IPS-18a (cell line): ENCODE measurements around the gene KRT15.
A peak's percentile ranks its signal among the peaks of the same experiment; 100 is the strongest.

ENCODE experiments used
- H3K27ac ChIP-seq: one replicate; pipeline ENCODE4 v1.5.1; 2013; ENCODE audit warnings: low read length
- H3K27me3 ChIP-seq: one replicate; pipeline ENCODE4 v1.6.1; 2013; ENCODE audit warnings: mild to moderate bottlenecking, low read length; ENCODE audit not compliant: control insufficient read depth, insufficient read depth
- H3K36me3 ChIP-seq: one replicate; pipeline ENCODE4 v1.6.1; 2013; ENCODE audit warnings: low read depth, low read length; ENCODE audit not compliant: control insufficient read depth
- H3K4me1 ChIP-seq: one replicate; pipeline ENCODE4 v1.6.1; 2013; ENCODE audit warnings: low read depth, low read length; ENCODE audit not compliant: control insufficient read depth
- H3K4me3 ChIP-seq: one replicate; pipeline ENCODE4 v1.5.1; 2013; ENCODE audit warnings: low read length
- H3K9ac ChIP-seq: one replicate; pipeline ENCODE4 v1.6.1; 2013; ENCODE audit warnings: mild to moderate bottlenecking, low read length, moderate library complexity
- H3K9me3 ChIP-seq: one replicate; pipeline ENCODE4 v1.6.1; 2013; ENCODE audit warnings: low read depth, low read length; ENCODE audit not compliant: control insufficient read depth

Gene KRT15

DNA sequence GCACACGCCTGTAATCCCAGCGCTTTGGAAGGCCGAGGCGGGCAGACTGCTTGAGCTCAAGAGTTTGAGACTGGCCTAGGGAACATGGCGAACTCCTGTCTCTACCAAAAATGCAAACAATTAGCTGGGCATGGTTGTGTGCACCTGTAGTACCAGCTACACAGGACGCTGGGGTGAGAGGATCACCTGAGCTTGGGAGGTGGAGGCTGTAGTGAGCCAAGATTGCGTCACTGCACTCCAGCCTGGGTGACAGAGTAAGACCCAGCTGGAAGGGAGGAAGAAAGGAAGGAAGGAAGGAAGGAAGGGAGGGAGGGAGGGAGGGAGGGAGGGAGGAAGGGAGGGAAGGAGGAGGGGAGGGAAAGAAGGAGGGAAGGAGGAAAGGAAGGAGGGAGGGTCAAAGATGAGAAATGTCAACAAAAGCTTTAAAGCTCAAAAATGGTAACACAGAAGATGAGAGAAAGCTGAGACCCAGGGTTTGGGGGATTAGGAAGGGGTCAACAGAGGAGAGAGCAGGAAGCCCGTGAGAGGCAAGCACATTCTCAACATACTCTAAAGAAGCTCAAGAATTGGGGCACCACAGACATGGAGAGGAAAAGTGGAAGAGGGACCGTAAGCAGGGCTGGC lies 14.4 kb upstream of the KRT15 start:
- Histone ChIP-seq H3K36me3 (no peaks in the 10 kb centered on the region), H3K9ac (no peak overlapping the region), H3K27me3 (no peaks in the 10 kb centered on the region), H3K4me3 (no peak overlapping the region), H3K9me3 (no peaks in the 10 kb centered on the region), H3K27ac (no peak overlapping the region), H3K4me1 (peaks cover 22% of the 10 kb centered on the region)

DNA sequence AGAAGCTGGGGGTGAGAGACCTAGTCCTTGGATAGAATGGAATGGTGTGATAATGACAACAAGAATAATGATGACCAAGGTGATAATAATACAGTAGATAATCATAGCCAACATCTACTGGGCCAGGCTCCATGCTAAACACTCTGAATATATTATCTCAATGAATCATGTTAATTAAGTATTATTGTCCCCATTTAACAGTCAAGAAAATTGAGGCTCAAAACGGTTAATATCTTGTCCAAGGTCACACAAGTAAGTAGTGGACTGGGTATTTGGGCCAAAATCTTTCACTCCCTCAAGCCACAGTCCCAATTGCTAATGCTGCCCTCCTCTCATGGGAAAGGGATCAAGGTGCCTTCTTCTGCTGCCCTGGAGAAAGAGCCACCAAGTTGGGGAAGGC lies 13.3 kb upstream of the KRT15 start:
- Histone ChIP-seq H3K27ac (no peak overlapping the region), H3K36me3 (no peaks in the 10 kb centered on the region), H3K9me3 (no peaks in the 10 kb centered on the region), H3K4me1 (peaks cover 22% of the 10 kb centered on the region), H3K4me3 (no peak overlapping the region), H3K27me3 (no peaks in the 10 kb centered on the region), H3K9ac (no peak overlapping the region)

DNA sequence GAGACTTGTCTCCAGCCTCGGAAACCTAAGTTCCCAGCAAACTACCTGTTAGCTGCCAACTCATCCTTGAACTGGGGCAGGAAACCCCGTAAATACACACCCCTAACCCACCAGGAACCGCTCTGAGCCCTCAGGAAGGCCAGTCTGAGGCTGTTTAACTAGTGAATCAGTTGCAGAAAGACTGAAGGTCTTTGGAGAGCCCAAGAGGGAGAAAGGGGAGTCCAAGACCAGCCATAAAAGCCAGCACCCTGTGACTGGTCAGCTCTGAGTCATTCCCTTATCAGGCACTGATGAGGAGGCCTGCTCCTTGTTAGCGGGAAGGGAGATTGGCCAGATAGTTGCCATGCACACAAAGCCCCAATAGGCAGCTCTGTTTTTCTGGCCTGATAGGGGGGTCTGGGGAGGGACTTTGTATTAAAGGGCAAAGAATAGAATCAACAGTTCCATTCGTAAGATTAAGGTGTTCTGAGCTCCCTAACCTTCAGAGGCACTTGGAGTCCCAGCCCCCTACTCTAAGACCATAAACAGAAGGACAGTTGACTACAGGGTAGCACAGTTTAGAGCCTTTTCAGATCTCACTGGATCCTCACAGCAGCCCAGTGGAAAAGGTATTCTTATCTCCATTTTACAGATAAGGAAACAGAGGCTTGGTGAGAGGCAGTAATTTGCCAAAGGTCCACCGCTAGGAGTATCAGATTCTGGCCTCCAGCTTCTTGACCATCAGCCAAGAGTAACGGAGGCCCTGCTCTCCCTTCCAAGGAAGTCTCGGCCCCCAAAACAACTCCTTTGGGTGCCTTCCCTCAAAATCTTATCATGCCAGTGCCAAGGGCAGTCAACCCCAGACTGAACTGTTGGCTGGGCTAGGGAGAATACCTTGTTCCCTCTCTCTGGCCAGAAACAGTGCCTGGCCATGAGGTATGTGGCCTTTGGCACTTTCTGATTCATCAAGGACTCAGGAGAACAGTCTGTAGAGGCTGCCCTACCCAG lies 11.7 kb upstream of the KRT15 start:
- H3K9ac ChIP-seq: no peak overlapping the region
- no peaks in the 10 kb centered on the region for H3K36me3 ChIP-seq
- H3K9me3 ChIP-seq: no peaks in the 10 kb centered on the region
- no peak overlapping the region for H3K27ac ChIP-seq
- no peaks in the 10 kb centered on the region for H3K27me3 ChIP-seq
- no peak overlapping the region for H3K4me3 ChIP-seq
- H3K4me1 ChIP-seq: peaks cover 16% of the 10 kb centered on the region

DNA sequence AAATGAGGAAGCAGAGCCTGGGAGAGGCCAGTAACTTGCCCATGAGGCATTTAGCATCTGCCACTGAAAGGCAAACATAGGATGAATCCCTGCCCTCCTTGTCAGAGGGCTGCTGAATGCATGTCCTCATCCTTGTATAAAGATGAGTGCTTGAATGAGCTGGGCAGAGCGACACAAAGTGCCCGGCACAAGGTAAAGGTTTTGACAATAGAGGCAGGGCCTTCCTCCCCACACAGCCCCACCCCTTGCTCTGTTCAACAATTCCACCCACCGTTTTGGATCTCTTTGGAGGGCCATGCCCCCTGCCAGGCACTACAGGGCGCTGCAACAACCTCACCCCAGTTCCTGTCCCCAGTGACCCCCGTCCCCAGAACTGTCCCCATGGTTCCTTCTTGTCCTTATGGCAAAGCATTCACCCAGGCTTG lies 10.8 kb upstream of the KRT15 start:
- H3K27ac ChIP-seq: no peak overlapping the region
- H3K4me1 ChIP-seq: peaks cover 16% of the 10 kb centered on the region
- no peak overlapping the region for H3K9ac ChIP-seq
- peaks cover 7% of the 10 kb centered on the region for H3K36me3 ChIP-seq
- H3K27me3 ChIP-seq: no peaks in the 10 kb centered on the region
- no peaks in the 10 kb centered on the region for H3K9me3 ChIP-seq
- H3K4me3 ChIP-seq: no peak overlapping the region

DNA sequence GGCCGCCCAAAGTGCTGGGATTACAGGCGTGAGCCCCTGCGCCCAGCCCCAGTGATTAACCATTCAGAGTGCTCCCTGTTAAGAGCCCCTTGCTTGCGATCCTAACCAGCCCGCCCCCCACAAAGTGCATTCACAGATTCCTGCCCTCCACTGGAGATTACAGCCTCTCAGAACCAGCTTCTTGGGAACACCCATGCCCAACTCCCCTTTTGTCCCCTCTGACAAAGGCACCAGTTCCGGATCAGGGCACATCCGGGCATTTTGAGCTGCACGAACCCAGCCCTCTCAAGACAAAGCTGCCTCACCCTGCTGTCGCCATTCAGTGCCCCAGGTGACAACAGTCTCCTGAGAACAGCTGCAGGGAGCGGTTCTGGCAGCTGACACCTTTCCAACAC lies 10.3 kb upstream of the KRT15 start:
- H3K27ac ChIP-seq: no peak overlapping the region

DNA sequence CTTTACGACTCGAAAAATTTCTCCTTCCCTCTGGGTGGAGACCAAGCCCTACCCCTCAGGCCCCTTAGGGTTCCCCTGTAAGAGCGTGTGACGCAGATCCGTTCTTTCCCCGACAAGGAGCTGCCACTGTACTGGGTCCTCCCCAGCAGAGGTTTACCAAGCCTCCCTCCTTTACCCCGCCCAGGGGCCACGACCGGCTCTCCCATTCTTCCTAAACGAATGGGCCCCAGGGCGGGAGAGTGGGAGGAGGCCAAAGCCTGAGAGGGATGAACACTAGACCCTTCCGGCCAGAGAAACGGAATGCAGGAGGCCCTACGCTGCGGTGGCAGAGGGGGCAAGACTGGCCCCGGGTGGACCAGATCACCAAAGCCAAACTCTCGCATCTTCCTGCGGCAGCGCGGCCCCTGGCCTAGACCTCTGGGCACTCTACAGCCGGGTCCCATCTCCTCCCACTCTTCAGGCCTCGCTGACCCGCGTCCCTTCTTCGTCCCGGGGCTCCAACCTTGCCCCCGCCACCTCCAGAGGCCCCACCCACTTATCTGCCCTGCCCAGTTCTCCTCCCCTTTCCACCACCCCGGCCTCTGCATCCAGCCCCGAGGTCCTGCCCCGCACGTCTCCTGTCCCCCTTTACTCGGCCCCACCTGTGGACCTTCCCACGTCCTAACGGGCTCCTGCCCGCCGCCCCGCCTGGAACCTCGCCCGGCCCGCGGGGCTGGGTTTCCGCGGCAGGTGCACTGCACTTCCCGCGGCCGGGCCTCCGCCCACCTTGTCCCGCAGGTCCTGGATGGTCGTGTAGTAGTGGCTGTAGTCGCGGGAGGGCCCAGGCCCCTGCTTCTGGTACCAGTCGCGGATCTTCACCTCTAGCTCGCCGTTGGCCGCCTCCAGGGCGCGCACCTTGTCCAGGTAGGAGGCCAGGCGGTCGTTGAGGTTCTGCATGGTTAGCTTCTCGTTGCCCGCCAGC lies 8.7 kb upstream of the KRT15 start:
- H3K36me3 ChIP-seq: peaks cover 24% of the 10 kb centered on the region
- H3K9ac ChIP-seq: peak overlapping the region; percentile 80
- H3K27ac ChIP-seq: peak overlapping the region; percentile 27
- H3K27me3 ChIP-seq: no peaks in the 10 kb centered on the region
- H3K9me3 ChIP-seq: no peaks in the 10 kb centered on the region
- peaks cover 16% of the 10 kb centered on the region for H3K4me1 ChIP-seq
- H3K4me3 ChIP-seq: peak overlapping the region; percentile 87

More for the DNA sequence above, 10.3 kb upstream of the KRT15 start:
- Histone ChIP-seq H3K27me3 (no peaks in the 10 kb centered on the region), H3K4me1 (peaks cover 16% of the 10 kb centered on the region), H3K4me3 (no peak overlapping the region), H3K9me3 (no peaks in the 10 kb centered on the region), H3K36me3 (peaks cover 12% of the 10 kb centered on the region), H3K9ac (no peak overlapping the region)

DNA sequence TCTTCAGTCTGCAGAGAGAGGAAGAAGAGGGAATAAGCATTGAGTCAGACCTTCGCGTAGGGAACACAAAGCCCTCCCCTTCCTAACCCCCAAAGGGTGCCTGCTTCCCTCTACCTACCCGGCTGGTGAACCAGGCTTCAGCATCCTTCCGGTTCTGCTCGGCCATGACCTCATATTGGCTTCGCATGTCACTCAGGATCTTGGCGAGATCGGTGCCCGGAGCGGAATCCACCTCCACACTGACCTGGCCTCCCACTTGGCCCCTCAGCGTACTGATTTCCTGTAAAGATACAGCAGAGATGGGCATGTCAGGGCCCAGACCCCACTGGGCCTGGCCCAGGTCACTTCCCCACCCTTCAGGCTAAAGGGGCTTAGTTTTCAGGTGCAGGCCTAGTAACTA lies 5.6 kb upstream of the KRT15 start:
- Histone ChIP-seq H3K4me3 (no peak overlapping the region), H3K4me1 (peaks cover 9% of the 10 kb centered on the region), H3K27me3 (no peaks in the 10 kb centered on the region), H3K9me3 (no peaks in the 10 kb centered on the region), H3K36me3 (peaks cover 24% of the 10 kb centered on the region), H3K9ac (no peak overlapping the region), H3K27ac (no peak overlapping the region)

DNA sequence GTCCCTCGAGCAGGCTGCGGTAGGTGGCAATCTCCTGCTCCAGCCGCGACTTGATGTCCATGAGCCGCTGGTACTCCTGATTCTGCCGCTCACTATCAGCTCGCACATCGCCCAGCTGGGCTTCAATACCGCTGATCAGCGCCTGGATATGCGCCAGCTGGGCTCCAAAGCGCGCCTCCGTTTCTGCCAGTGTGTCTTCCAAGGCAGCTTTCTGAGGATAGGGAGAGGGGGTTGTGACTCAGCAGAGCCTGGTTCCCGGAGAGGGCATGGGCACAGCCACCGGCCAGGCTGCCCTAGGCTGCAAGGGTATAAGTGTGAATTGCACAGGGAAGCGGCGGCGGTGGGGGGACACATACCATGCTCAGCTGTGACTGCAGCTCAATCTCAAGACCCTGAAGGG lies 5.1 kb upstream of the KRT15 start:
- H3K4me3 ChIP-seq: no peak overlapping the region
- peaks cover 24% of the 10 kb centered on the region for H3K36me3 ChIP-seq
- H3K9me3 ChIP-seq: no peaks in the 10 kb centered on the region
- H3K27ac ChIP-seq: no peak overlapping the region
- H3K4me1 ChIP-seq: peaks cover 5% of the 10 kb centered on the region
- H3K27me3 ChIP-seq: no peaks in the 10 kb centered on the region
- no peak overlapping the region for H3K9ac ChIP-seq

DNA sequence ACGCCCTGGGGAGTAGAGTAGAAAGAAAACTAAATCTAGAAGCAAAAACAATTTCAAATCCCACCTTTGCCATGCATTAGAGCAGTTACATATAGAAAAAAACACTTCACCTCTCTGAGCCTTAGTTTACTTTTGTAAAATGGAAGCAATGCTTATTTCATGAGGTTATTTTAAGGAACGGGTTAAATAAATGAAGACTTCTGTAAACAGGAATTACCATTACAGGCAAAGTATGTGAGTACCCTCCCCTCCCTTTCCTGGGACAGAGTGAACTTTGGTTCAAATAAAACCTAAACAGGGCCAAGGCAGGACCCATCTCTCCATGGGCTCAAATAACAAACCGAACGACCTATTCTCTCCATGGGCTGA lies 4.5 kb upstream of the KRT15 start:
- no peak overlapping the region for H3K4me3 ChIP-seq
- no peak overlapping the region for H3K27ac ChIP-seq
- no peaks in the 10 kb centered on the region for H3K4me1 ChIP-seq

DNA sequence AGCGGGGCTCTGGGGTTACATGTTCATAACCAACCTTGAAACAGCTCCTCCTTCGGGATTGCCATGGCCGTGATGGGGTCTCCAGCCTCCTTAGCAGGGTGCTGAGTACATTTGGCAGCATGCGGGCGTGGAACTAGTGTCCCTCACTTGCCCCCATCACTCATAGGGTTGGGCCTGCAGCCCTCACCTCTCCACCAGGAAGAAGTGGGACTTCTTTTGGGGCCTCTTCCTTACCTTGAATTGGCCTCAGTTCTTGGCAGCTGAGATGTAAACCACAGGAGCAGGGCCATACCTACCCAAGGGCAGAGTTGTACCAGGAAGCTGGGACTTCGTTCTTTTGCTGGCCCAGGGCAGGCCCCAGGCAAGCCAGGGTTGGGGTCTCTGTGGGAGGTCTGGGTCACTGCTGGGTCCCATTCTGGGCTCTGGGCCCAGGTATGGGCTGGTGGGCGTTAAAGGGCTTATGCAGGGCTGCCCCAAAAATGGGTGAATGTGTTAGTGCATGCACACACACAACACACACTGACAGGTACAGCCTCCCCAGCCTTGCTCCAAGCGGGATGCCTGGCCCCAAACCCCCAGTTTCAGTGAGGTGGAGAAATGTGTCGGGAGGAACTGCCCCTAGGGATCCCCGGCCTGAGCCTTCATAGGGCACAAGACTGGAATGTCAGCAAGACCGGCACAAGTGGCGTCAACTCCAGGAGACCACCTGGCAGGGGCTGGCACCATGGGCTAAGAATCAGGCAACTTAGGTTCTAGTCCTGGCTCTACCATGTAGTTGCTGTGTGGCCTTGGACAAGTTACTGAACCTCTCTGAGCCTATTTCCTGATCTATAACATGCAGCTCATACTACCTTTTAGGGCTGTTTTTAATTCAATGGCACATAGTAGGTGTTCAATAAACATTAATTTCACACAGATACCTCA lies 3.9 kb upstream of the KRT15 start:
- Histone ChIP-seq H3K4me1 (no peaks in the 10 kb centered on the region), H3K4me3 (no peak overlapping the region), H3K27me3 (no peaks in the 10 kb centered on the region), H3K9me3 (no peaks in the 10 kb centered on the region), H3K36me3 (peaks cover 24% of the 10 kb centered on the region), H3K9ac (no peak overlapping the region), H3K27ac (no peak overlapping the region)

More for the DNA sequence above, 4.5 kb upstream of the KRT15 start:
- Histone ChIP-seq H3K27me3 (no peaks in the 10 kb centered on the region), H3K9ac (no peak overlapping the region), H3K36me3 (peaks cover 24% of the 10 kb centered on the region), H3K9me3 (no peaks in the 10 kb centered on the region)
